Measurements from ENCODE around the gene NTSR2.
A peak's percentile ranks its signal among the peaks of the same experiment; 100 is the strongest.

GRCh38 chr2:11688222-11689069, 18.5 kb upstream of the NTSR2 start:
- TF ChIP-seq, protein P1, sequence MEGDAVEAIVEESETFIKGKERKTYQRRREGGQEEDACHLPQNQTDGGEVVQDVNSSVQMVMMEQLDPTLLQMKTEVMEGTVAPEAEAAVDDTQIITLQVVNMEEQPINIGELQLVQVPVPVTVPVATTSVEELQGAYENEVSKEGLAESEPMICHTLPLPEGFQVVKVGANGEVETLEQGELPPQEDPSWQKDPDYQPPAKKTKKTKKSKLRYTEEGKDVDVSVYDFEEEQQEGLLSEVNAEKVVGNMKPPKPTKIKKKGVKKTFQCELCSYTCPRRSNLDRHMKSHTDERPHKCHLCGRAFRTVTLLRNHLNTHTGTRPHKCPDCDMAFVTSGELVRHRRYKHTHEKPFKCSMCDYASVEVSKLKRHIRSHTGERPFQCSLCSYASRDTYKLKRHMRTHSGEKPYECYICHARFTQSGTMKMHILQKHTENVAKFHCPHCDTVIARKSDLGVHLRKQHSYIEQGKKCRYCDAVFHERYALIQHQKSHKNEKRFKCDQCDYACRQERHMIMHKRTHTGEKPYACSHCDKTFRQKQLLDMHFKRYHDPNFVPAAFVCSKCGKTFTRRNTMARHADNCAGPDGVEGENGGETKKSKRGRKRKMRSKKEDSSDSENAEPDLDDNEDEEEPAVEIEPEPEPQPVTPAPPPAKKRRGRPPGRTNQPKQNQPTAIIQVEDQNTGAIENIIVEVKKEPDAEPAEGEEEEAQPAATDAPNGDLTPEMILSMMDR (conservative IDR thresholded peaks at IDR 0.05; ENCODE audit: low read length), result peak; percentile 98
- TF ChIP-seq EZH2phosphoT487 (IDR thresholded peaks at IDR 0.05; ENCODE audit: borderline replicate concordance, low read depth, low read length), result no peak

Measured in OCI-LY7 (cell line).